Measurements from ENCODE around the gene DEFB118.

Gene DEFB118

GRCh38 chr20:31403886-31404285 is 35.5 kb downstream of the DEFB118 start:
- Histone ChIP-seq H3K27ac (ENCODE audit: low read depth, low read length) (no peak overlapping the region), H3K36me3 (ENCODE audit: control insufficient read depth in 1 of 2, insufficient read depth in 2 of 2, low read length in 2 of 2) (no peaks in the 10 kb centered on the region), H3K27me3 (ENCODE audit: control insufficient read depth in 1 of 2, insufficient read depth in 2 of 2, low read length in 2 of 2) (no peaks in the 10 kb centered on the region), H3K4me3 (ENCODE audit: low read depth in 1 of 2, low read length in 2 of 2) (no peak overlapping the region), H3K9me3 (ENCODE audit: control insufficient read depth in 1 of 2, low read length in 2 of 2) (peaks cover 0 to 6% of the 10 kb centered on the region in 2 donors), H3K4me1 (ENCODE audit: control insufficient read depth in 1 of 2, insufficient read depth in 2 of 2, low read length in 2 of 2) (no peaks in the 10 kb centered on the region), H3K9ac (ENCODE audit: low read depth in 1 of 2, low read length in 2 of 2) (no peak overlapping the region)

GRCh38 chr20:31406115-31406514 is 37.7 kb downstream of the DEFB118 start, which contains the start of gene DEFB121:
DEFB121 (minus strand) TSS chr20:31406215; CDS start chr20:31406152, 63 bp downstream.
- Histone ChIP-seq H3K27me3 (ENCODE audit: control insufficient read depth in 1 of 2, insufficient read depth in 2 of 2, low read length in 2 of 2) (no peaks in the 10 kb centered on the region), H3K36me3 (ENCODE audit: control insufficient read depth in 1 of 2, insufficient read depth in 2 of 2, low read length in 2 of 2) (no peaks in the 10 kb centered on the region), H3K27ac (ENCODE audit: low read depth, low read length) (no peak within 1 kb of the TSS), H3K4me3 (ENCODE audit: low read depth in 1 of 2, low read length in 2 of 2) (no peak within 1 kb of the TSS), H3K9ac (ENCODE audit: low read depth in 1 of 2, low read length in 2 of 2) (no peak within 1 kb of the TSS), H3K9me3 (ENCODE audit: control insufficient read depth in 1 of 2, low read length in 2 of 2) (peaks cover 0 to 6% of the 10 kb centered on the region in 2 donors), H3K4me1 (ENCODE audit: control insufficient read depth in 1 of 2, insufficient read depth in 2 of 2, low read length in 2 of 2) (no peaks in the 10 kb centered on the region)

- Histone ChIP-seq H3K36me3 (ENCODE audit: control insufficient read depth in 1 of 2, insufficient read depth in 2 of 2, low read length in 2 of 2) (no peaks in the 10 kb centered on the region), H3K9ac (ENCODE audit: low read depth in 1 of 2, low read length in 2 of 2) (no peak overlapping the region), H3K9me3 (ENCODE audit: control insufficient read depth in 1 of 2, low read length in 2 of 2) (no peaks in the 10 kb centered on the region), H3K4me3 (ENCODE audit: low read depth in 1 of 2, low read length in 2 of 2) (no peak overlapping the region), H3K27ac (ENCODE audit: low read depth, low read length) (no peak overlapping the region), H3K27me3 (ENCODE audit: control insufficient read depth in 1 of 2, insufficient read depth in 2 of 2, low read length in 2 of 2) (no peaks in the 10 kb centered on the region), H3K4me1 (ENCODE audit: control insufficient read depth in 1 of 2, insufficient read depth in 2 of 2, low read length in 2 of 2) (no peaks in the 10 kb centered on the region)
Observed at GRCh38 chr20:31410011-31410410, 41.6 kb downstream of the DEFB118 start.

- H3K4me3 ChIP-seq (ENCODE audit: low read depth in 1 of 2, low read length in 2 of 2): no peak overlapping the region
- no peak overlapping the region for H3K27ac ChIP-seq (ENCODE audit: low read depth, low read length)
- H3K4me1 ChIP-seq (ENCODE audit: control insufficient read depth in 1 of 2, insufficient read depth in 2 of 2, low read length in 2 of 2): no peaks in the 10 kb centered on the region
- no peaks in the 10 kb centered on the region for H3K36me3 ChIP-seq (ENCODE audit: control insufficient read depth in 1 of 2, insufficient read depth in 2 of 2, low read length in 2 of 2)
- H3K9me3 ChIP-seq (ENCODE audit: control insufficient read depth in 1 of 2, low read length in 2 of 2): no peaks in the 10 kb centered on the region
- no peak overlapping the region for H3K9ac ChIP-seq (ENCODE audit: low read depth in 1 of 2, low read length in 2 of 2)
- no peaks in the 10 kb centered on the region for H3K27me3 ChIP-seq (ENCODE audit: control insufficient read depth in 1 of 2, insufficient read depth in 2 of 2, low read length in 2 of 2)
Observed at GRCh38 chr20:31414381-31414780, 46.0 kb downstream of the DEFB118 start.

GRCh38 chr20:31415653-31416052 is 47.3 kb downstream of the DEFB118 start:
- H3K4me3 ChIP-seq (ENCODE audit: low read depth in 1 of 2, low read length in 2 of 2): no peak overlapping the region
- H3K9ac ChIP-seq (ENCODE audit: low read depth in 1 of 2, low read length in 2 of 2): no peak overlapping the region
- no peaks in the 10 kb centered on the region for H3K4me1 ChIP-seq (ENCODE audit: control insufficient read depth in 1 of 2, insufficient read depth in 2 of 2, low read length in 2 of 2)
- H3K36me3 ChIP-seq (ENCODE audit: control insufficient read depth in 1 of 2, insufficient read depth in 2 of 2, low read length in 2 of 2): no peaks in the 10 kb centered on the region
- H3K27me3 ChIP-seq (ENCODE audit: control insufficient read depth in 1 of 2, insufficient read depth in 2 of 2, low read length in 2 of 2): no peaks in the 10 kb centered on the region
- no peak overlapping the region for H3K27ac ChIP-seq (ENCODE audit: low read depth, low read length)
- no peaks in the 10 kb centered on the region for H3K9me3 ChIP-seq (ENCODE audit: control insufficient read depth in 1 of 2, low read length in 2 of 2)

GRCh38 chr20:31418307-31418706 is 49.9 kb downstream of the DEFB118 start:
- no peak overlapping the region for H3K9ac ChIP-seq (ENCODE audit: low read depth in 1 of 2, low read length in 2 of 2)
- H3K27ac ChIP-seq (ENCODE audit: low read depth, low read length): no peak overlapping the region
- H3K27me3 ChIP-seq (ENCODE audit: control insufficient read depth in 1 of 2, insufficient read depth in 2 of 2, low read length in 2 of 2): no peaks in the 10 kb centered on the region
- no peaks in the 10 kb centered on the region for H3K4me1 ChIP-seq (ENCODE audit: control insufficient read depth in 1 of 2, insufficient read depth in 2 of 2, low read length in 2 of 2)
- no peak overlapping the region for H3K4me3 ChIP-seq (ENCODE audit: low read depth in 1 of 2, low read length in 2 of 2)
- no peaks in the 10 kb centered on the region for H3K36me3 ChIP-seq (ENCODE audit: control insufficient read depth in 1 of 2, insufficient read depth in 2 of 2, low read length in 2 of 2)
- no peaks in the 10 kb centered on the region for H3K9me3 ChIP-seq (ENCODE audit: control insufficient read depth in 1 of 2, low read length in 2 of 2)
